NK-92 (cell line): Measurements from ENCODE around the gene CDH4.

Source experiments
- DNase-seq: peaks from one replicate; lab custom pipeline; 2025; ENCODE audit not compliant: unreplicated experiment; lab: John Stamatoyannopoulos, UW

The CDH4 gene

DNA sequence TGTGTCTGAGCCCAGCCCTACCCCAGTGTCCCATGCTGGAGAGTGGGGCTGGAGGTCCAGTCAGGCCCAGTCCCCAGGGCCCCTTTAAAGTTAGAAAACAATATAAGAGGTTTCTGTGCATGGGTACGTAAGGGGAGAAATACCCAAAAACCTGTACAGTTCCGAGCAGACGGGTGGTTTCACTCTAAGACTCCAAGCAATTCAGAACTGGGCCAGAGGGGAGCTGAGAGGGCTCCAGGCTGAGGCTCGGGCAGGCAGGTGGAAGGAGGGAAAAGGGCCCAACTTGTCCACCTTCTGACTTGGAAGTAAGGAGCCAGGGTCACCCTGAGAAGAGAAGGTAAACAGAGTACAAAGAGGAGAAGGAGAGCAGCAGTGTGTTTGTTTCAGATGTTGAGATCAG, 296.0 kb downstream of the CDH4 start:
- DNase-seq: no peak

DNA sequence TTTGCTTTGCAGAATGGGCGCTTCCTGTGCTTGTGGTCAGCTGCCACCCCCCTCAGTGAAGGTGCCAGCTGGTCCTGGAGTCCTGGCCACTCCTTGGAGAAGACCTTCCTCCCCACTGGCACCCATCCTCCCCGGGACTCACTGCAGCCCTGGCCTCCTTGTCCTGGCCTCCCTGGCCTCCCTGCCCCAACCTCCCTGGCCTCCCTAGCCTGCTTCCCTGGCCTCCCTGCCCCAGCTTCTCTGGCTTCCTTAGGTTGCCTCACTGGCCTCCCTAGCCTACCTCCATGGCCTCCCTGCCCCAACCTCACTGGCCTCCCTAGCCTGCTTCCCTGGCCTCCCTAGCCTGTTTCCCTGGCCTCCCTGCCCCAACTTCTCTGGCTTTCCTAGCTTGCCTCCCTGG, 297.8 kb downstream of the CDH4 start:
- DNase-seq: no peak

- DNase-seq: no peak
Observed at GRCh38 chr20:61551401-61551800, 299.3 kb downstream of the CDH4 start.

GRCh38 chr20:61554617-61555016, 302.6 kb downstream of the CDH4 start:
- no peak for DNase-seq

GRCh38 chr20:61555566-61555965, 303.5 kb downstream of the CDH4 start:
- no peak for DNase-seq

DNA sequence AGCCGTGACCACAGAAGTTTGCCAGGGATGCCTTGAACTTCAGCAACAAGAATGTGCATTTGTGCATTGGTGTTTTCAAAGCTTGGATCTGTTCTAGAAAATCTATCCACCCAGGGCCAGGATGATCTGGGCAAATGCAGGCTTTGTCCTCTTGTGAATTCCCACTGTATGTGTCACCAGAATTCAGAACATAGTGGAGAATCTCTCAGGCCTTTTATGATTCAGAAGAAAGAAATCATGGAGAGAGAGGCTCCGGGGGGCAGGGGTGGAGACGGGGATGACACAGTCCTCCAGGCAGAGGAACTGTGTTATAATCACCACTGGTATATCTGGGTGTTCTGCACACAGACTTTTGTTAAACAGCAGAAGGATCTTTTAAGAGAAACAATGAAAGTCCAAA, 304.1 kb downstream of the CDH4 start:
- DNase-seq: no peak

- no peak for DNase-seq
Observed at GRCh38 chr20:61556673-61557072, 304.6 kb downstream of the CDH4 start.

DNA sequence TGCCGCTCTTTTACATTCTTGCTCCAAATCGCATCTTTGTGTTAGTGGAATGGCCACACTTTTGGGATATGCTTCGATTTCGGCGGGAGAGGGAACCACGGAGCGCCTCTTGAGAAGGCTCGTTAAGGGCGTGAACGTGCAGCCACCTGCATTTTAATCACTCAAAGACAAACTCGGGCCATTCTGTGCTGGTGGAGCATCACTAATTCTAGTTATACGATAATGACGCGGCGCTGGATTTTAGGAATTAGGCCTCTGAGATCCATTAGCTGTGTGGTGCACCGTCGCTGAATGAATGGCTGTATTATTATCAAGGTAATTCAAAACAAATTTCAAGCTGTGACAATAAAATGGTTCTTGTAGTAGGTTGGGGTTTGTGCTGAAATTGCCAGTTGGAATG, 305.6 kb downstream of the CDH4 start:
- no peak for DNase-seq

GRCh38 chr20:61558726-61559125, 306.7 kb downstream of the CDH4 start:
- no peak for DNase-seq

GRCh38 chr20:61559706-61560315, 307.8 kb downstream of the CDH4 start:
- DNase-seq: no peak

DNA sequence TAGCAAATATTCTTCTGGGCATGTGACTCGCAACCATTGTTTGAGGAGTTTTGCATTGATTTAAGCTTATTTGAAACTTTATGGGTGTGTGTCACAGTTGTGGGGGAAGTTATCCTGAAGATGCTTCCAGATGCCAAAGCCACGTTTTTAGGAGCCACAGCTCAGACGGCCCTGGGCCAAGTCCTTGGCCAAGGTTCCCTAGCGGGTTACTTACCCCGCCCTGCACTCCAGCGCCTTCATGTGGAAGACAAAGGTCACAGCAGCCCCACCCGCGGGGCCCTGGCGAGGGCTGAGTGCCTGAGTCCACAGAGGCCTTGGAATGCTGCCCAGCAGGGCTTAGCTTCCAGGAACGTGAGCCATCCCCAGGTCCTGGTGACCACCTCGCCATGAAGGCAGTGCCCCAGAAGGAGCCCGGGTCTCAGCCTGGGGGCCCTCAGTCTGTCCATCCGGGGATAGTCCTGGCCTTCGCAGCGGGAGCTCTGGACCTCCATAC, 308.3 kb downstream of the CDH4 start:
- no peak for DNase-seq

DNA sequence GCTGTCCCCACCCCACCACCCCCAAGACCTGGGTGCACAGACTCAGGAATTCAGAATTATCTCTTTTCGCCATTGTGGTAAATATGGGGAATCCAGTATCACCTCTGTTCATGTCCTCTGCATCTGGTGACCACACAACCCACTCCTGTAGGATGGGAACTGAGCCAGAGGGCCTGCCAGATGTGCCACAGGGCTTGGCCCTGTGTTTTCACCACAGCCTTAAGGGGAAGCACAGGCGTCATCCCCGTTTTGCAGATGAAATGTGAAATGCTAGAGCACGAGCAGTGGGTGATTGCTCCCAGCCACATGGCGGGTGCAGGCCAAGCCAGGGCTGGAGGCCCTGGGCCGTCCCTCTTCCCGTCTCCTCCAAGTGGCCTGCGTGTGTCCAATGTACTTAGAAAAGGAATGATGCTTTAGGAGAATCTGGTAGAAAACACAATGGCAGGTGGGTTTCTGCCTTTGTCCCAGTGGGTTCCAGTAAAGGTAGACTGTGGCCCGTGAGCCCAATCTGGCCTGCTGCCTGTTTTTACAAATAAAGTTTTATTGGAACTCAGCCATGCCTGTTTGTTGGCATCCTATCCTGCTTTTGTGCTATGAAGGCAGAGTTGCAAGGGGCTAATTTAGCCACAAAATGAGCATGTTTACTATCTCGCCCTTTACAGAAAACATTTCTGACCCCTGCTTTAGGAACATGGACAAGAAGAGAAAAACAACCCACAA, 309.2 kb downstream of the CDH4 start:
- DNase-seq: no peak

DNA sequence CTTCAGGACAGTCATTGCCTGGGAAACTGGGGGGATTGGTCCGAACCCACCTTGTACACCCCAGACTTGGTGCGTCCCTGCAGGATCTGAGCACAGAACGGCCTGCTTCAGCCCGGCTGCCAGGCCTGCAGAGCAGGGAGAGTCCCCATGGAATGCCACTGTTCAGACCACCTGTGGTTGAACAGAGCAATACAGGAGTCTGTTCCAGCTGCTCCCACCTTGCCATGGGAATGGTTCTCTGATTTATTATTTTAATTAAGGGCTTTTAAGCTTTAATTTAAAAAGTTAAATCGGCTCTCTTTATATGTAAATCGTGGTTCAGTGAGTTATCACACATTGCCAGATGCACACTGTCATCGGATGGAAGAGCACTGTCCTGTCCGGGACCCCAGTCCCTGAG, 310.4 kb downstream of the CDH4 start:
- no peak for DNase-seq

GRCh38 chr20:61562897-61563504, 310.9 kb downstream of the CDH4 start:
- no peak for DNase-seq

DNA sequence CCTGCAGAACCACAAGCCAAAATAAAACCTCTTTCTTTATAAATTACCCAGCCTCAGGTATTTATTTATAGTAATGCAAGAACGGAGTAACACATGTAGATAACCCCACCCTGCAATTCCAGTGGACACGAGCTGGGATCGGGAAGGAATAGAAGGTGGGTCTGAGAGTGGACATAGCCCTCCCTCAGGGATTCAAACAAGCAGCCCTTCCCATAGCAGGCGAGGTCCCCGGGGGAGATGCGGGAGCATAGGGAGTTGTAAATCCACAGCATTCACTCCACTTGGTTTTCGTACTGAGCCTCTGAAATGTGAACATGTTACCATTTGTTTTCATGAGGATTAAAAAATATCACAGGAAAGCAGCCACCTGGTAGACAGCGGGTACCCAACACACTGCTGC, 312.6 kb downstream of the CDH4 start:
- DNase-seq: no peak

DNA sequence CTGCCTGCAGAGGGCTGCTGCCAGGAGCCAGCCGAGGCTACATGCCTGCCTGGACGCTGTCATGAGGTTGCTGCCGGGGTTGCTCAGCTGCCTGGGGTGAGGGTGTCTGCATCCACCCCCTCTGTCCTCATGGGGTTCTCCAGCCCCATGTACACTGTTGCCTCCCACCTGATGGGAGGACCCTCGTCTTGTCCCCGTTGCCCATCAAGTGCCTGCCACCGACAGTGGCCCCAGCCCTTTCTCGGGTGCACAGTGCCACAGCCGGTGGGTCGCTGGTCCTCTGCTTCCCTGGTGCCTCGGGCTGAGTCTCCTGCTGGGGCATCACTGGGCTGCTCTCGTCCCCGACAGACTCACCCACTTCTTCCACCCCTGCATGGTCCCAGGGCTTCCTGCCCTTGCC, 313.7 kb downstream of the CDH4 start:
- DNase-seq: no peak

- no peak for DNase-seq
Observed at GRCh38 chr20:61566691-61567090, 314.6 kb downstream of the CDH4 start.

- DNase-seq: no peak
Observed at GRCh38 chr20:61567204-61567603, 315.1 kb downstream of the CDH4 start.

- no peak for DNase-seq
Observed at GRCh38 chr20:61569825-61570224, 317.8 kb downstream of the CDH4 start.

- no peak for DNase-seq
Observed at GRCh38 chr20:61570646-61571195, 318.7 kb downstream of the CDH4 start.

GRCh38 chr20:61571221-61571620, 319.2 kb downstream of the CDH4 start:
- DNase-seq: no peak
